Measurements from ENCODE around the gene MPRIP.

The MPRIP gene

GRCh38 chr17:17175340-17175739 is 133.1 kb downstream of the MPRIP start:
- H3K9me3 Mint-ChIP-seq = no peaks in the 10 kb centered on the region
- no peak for TF ChIP-seq CTCF (IDR thresholded peaks at IDR 0.05)
- H3K36me3 Mint-ChIP-seq (ENCODE audit: low read depth) = peaks cover 42% of the 10 kb centered on the region
- H3K4me1 Mint-ChIP-seq = peaks cover 21% of the 10 kb centered on the region
- peaks cover 6% of the 10 kb centered on the region for H3K27me3 Mint-ChIP-seq (ENCODE audit: low read depth, poor library complexity)
- no peak overlapping the region for H3K27ac Mint-ChIP-seq
- DNase-seq = no peak
- no peak overlapping the region for H3K4me3 Mint-ChIP-seq

- Mint-ChIP-seq H3K9me3 (no peaks in the 10 kb centered on the region), H3K4me3 (no peak overlapping the region), H3K36me3 (ENCODE audit: low read depth) (peaks cover 48% of the 10 kb centered on the region), H3K27ac (no peak overlapping the region), H3K4me1 (peaks cover 17% of the 10 kb centered on the region), H3K27me3 (ENCODE audit: low read depth, poor library complexity) (peaks cover 6% of the 10 kb centered on the region)
- no peak for DNase-seq
- TF ChIP-seq CTCF (IDR thresholded peaks at IDR 0.05) = no peak
These were observed 133.7 kb downstream of the MPRIP start for GRCh38 chr17:17175917-17176316.

DNA sequence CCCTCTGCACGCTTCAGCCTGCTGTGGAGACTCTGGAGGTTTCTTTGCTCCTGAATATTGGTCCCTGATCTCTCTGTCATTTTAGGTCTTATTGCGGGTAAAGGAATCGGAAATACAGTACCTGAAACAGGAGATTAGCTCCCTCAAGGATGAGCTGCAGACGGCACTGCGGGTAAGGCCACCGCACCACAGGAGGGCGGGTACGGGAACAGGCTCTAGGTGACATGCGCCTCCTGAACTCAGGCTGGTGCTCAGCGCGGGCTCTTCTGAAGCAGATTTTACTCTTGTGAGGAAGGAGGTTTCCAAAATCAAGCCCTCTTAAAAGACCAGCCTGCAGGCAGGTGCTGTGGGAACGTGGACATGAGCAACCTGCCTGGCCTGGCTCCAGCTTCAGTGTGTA is 134.1 kb downstream of the MPRIP start:
- Mint-ChIP-seq H3K27ac (no peak overlapping the region), H3K4me3 (no peak overlapping the region), H3K9me3 (no peaks in the 10 kb centered on the region), H3K36me3 (ENCODE audit: low read depth) (peaks cover 51% of the 10 kb centered on the region), H3K4me1 (peaks cover 13% of the 10 kb centered on the region), H3K27me3 (ENCODE audit: low read depth, poor library complexity) (peaks cover 6% of the 10 kb centered on the region)
- DNase-seq = no peak
- no peak for TF ChIP-seq CTCF (IDR thresholded peaks at IDR 0.05)

DNA sequence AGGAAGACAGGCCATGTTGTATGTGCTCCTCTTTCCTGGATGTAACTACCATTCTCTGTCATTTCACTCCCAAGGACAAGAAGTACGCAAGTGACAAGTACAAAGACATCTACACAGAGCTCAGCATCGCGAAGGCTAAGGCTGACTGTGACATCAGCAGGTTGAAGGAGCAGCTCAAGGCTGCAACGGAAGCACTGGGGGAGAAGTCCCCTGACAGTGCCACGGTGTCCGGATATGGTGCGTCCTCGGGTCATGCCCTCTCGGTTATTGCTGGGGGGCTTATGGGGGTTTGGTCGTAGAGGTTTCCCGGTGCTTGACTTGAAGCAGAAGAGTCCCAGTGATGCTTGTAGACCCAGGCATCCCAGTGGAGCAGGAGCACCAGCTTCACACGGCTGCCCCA is 134.9 kb downstream of the MPRIP start:
- H3K36me3 Mint-ChIP-seq (ENCODE audit: low read depth) = peaks cover 55% of the 10 kb centered on the region
- no peak for TF ChIP-seq CTCF (IDR thresholded peaks at IDR 0.05)
- H3K4me3 Mint-ChIP-seq = no peak overlapping the region
- H3K27me3 Mint-ChIP-seq (ENCODE audit: low read depth, poor library complexity) = peaks cover 6% of the 10 kb centered on the region
- no peak for DNase-seq
- no peaks in the 10 kb centered on the region for H3K9me3 Mint-ChIP-seq
- peaks cover 4% of the 10 kb centered on the region for H3K4me1 Mint-ChIP-seq
- H3K27ac Mint-ChIP-seq = peak overlapping the region; percentile 49

DNA sequence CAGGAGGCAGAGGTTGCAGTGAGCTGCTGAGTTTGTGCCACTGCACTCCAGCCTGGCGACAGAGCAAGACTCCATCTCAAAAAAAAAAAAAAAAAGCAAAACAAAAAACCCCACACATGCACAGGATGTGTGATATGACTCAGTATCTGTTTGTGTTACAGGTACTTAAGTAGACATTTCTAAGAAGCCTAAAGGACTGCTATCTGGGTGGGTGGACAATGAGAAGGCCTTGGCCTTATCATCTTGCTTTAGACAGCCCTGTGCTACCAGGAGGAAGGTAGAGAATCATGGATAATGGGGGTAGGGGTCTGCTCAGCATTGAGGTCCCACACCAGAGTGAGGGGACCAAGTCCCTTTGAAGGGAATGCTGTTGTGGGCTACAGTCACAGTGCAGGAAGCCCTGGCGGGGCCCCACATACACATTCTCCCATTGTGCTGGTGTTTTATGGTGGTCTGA is 137.1 kb downstream of the MPRIP start:
- no peak for DNase-seq
- Mint-ChIP-seq H3K27me3 (ENCODE audit: low read depth, poor library complexity) (peaks cover 6% of the 10 kb centered on the region), H3K27ac (no peak overlapping the region), H3K4me3 (no peak overlapping the region), H3K36me3 (ENCODE audit: low read depth) (peaks cover 52% of the 10 kb centered on the region), H3K9me3 (no peaks in the 10 kb centered on the region), H3K4me1 (no peaks in the 10 kb centered on the region)
- TF ChIP-seq CTCF (IDR thresholded peaks at IDR 0.05) = no peak

- no peak for TF ChIP-seq CTCF (IDR thresholded peaks at IDR 0.05)
- Mint-ChIP-seq H3K4me3 (no peak overlapping the region), H3K9me3 (no peaks in the 10 kb centered on the region), H3K36me3 (ENCODE audit: low read depth) (peaks cover 56% of the 10 kb centered on the region), H3K4me1 (no peaks in the 10 kb centered on the region), H3K27me3 (ENCODE audit: low read depth, poor library complexity) (peaks cover 6% of the 10 kb centered on the region), H3K27ac (no peak overlapping the region)
- no peak for DNase-seq
These were observed 137.9 kb downstream of the MPRIP start for GRCh38 chr17:17180141-17180603.
